Measurements from ENCODE around the gene USP32. TPM values are rescaled to one million over a fixed set of nuclear protein-coding genes. Genes with fewer than 3 reads are reported as not detected.

The USP32 gene
- total RNA-seq, 3 donors from 2014 or later (not counting 1 experiment from before 2014, with no cell fraction given), result 41.3 to 68.5 (median 41.7) TPM

DNA sequence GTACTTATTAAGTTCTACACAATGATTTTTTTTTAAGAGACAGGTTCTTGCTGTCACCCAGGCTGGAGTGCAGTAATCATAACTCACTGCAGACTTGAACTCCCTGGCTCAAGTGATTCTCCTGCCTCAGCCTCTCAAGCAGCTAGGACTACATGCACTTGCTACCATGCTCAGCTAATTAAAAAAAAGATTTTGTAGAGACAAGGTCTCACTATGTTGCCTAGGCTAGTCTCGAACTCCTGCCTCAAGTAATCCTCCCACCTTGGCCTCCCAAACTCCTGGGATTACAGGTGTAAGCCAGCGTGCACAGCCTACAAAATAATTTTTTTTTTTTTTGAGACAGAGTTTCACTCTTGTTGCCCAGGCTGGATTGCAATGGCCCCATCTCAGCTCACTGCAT lies 22.2 kb downstream of the USP32 start:
- intact Hi-C loops (cut with micrococcal nuclease), result no loop called here
- H3K4me1 Mint-ChIP-seq, result peaks cover 8 to 22% of the 10 kb centered on the region in 2 donors

DNA sequence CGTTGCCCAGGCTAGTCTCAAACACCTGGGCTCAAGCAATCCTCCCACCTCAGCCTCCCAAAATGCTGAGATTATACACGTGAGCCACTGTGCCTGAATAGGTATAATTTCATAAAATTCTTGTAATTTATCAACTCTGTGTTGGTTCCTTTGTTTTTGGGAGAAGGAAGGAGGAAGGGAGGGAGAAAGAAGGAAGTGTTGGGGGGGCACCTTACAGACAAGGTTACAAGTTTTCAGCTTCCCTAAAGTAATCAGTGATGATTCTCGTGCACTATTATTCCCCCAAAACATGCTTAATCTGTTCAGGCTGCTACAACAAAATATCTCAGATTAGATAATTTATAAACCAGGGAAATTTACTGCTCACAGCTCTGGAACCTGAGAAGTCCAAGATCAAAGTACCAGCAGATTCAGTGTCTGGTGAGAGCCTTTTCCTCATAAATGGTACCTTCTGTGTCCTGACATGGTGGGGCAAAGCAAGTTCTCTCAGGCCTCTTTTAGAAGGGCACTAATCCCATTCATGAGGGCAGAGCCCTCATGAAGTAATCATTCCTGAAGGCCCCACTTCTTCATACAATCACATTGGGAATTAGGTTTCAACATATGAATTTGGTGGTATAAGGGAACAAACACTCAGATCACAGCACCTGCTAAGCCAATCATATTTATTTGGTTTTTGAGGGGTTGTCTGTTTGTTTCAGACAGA lies 28.1 kb downstream of the USP32 start:
- DNase-seq, result no peak

More for the DNA sequence above, 22.2 kb downstream of the USP32 start:
- Histone ChIP-seq H3K36me3 (ENCODE audit: control insufficient read depth, insufficient read depth, low read length) (no peaks in the 10 kb centered on the region), H3K27me3 (ENCODE audit: control insufficient read depth, insufficient read depth, low read length) (no peaks in the 10 kb centered on the region), H3K27ac (ENCODE audit: low read length) (no peak overlapping the region), H3K9me3 (ENCODE audit: control insufficient read depth, insufficient read depth, low read length) (no peaks in the 10 kb centered on the region), H3K4me1 (ENCODE audit: control insufficient read depth, insufficient read depth, low read length) (peaks cover 6% of the 10 kb centered on the region), H3K4me3 (ENCODE audit: low read length) (no peak overlapping the region)
- 94% methylated on average over 2 of the region's 2 CpGs for WGBS (ENCODE audit: insufficient coverage)
- Mint-ChIP-seq H3K4me3 (no peak overlapping the region), H3K9me3 (no peaks in the 10 kb centered on the region), H3K27ac (no peak overlapping the region), H3K27me3 (ENCODE audit: low read depth in 2 of 2) (no peaks in the 10 kb centered on the region), H3K36me3 (no peaks in the 10 kb centered on the region)
- ATAC-seq (no peak), DNase-seq (no peak)
- TF ChIP-seq, protein P1, sequence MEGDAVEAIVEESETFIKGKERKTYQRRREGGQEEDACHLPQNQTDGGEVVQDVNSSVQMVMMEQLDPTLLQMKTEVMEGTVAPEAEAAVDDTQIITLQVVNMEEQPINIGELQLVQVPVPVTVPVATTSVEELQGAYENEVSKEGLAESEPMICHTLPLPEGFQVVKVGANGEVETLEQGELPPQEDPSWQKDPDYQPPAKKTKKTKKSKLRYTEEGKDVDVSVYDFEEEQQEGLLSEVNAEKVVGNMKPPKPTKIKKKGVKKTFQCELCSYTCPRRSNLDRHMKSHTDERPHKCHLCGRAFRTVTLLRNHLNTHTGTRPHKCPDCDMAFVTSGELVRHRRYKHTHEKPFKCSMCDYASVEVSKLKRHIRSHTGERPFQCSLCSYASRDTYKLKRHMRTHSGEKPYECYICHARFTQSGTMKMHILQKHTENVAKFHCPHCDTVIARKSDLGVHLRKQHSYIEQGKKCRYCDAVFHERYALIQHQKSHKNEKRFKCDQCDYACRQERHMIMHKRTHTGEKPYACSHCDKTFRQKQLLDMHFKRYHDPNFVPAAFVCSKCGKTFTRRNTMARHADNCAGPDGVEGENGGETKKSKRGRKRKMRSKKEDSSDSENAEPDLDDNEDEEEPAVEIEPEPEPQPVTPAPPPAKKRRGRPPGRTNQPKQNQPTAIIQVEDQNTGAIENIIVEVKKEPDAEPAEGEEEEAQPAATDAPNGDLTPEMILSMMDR (IDR thresholded peaks at IDR 0.05), result no peak

DNA sequence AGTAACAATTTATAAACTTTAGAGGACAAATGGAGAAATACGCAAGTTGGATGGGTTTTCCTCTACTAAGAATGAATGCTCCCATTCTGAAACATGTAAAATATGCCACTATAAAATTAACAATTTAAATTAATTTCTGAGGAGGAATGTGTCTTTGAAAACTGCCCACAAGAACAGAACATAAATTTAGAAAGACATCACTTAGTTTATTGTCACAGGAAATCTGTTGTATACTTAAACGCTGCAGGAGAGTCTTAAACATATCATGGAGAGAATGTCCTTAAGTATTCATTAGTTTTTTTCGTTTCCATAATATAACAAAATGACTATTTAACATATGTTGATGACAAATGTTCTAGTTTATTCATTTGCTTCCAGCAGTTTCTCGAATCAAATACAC lies 29.6 kb downstream of the USP32 start:
- 100% methylated on average over 1 of the region's 4 CpGs for WGBS (ENCODE audit: insufficient coverage)
- H3K36me3 Mint-ChIP-seq, result no peaks in the 10 kb centered on the region
- no peak overlapping the region for H3K27ac Mint-ChIP-seq
- no peaks in the 10 kb centered on the region for H3K27me3 ChIP-seq (ENCODE audit: control insufficient read depth, insufficient read depth, low read length)
- H3K4me3 ChIP-seq (ENCODE audit: low read length), result no peak overlapping the region
- intact Hi-C loops (cut with micrococcal nuclease), result no loop called here
- no peaks in the 10 kb centered on the region for H3K4me1 ChIP-seq (ENCODE audit: control insufficient read depth, insufficient read depth, low read length)
- H3K27ac ChIP-seq (ENCODE audit: low read length), result no peak overlapping the region
- no peaks in the 10 kb centered on the region for H3K36me3 ChIP-seq (ENCODE audit: control insufficient read depth, insufficient read depth, low read length)
- H3K4me3 Mint-ChIP-seq, result no peak overlapping the region
- DNase-seq (no peak), ATAC-seq (no peak)
- TF ChIP-seq, protein P1 (IDR thresholded peaks at IDR 0.05), result no peak
- H3K9me3 ChIP-seq (ENCODE audit: control insufficient read depth, insufficient read depth, low read length), result no peaks in the 10 kb centered on the region
- H3K9me3 Mint-ChIP-seq, result no peaks in the 10 kb centered on the region
- H3K4me1 Mint-ChIP-seq, result peaks cover 14 to 17% of the 10 kb centered on the region in 2 donors
- no peaks in the 10 kb centered on the region for H3K27me3 Mint-ChIP-seq (ENCODE audit: low read depth in 2 of 2)

More for the DNA sequence above, 28.1 kb downstream of the USP32 start:
- no peak for ATAC-seq
- H3K27ac Mint-ChIP-seq, result no peak overlapping the region
- no peaks in the 10 kb centered on the region for H3K9me3 Mint-ChIP-seq
- WGBS (ENCODE audit: insufficient coverage), result 90% methylated on average over 1 of the region's 3 CpGs
- intact Hi-C loops (cut with micrococcal nuclease), result no loop called here
- no peaks in the 10 kb centered on the region for H3K27me3 Mint-ChIP-seq (ENCODE audit: low read depth in 2 of 2)
- Histone ChIP-seq H3K4me3 (ENCODE audit: low read length) (no peak overlapping the region), H3K27ac (ENCODE audit: low read length) (no peak overlapping the region), H3K4me1 (ENCODE audit: control insufficient read depth, insufficient read depth, low read length) (no peaks in the 10 kb centered on the region), H3K36me3 (ENCODE audit: control insufficient read depth, insufficient read depth, low read length) (no peaks in the 10 kb centered on the region), H3K9me3 (ENCODE audit: control insufficient read depth, insufficient read depth, low read length) (no peaks in the 10 kb centered on the region), H3K27me3 (ENCODE audit: control insufficient read depth, insufficient read depth, low read length) (no peaks in the 10 kb centered on the region)
- H3K4me1 Mint-ChIP-seq, result peaks cover 14 to 16% of the 10 kb centered on the region in 2 donors
- H3K4me3 Mint-ChIP-seq, result no peak overlapping the region
- TF ChIP-seq, protein P1 (IDR thresholded peaks at IDR 0.05), result no peak
- H3K36me3 Mint-ChIP-seq, result no peaks in the 10 kb centered on the region

DNA sequence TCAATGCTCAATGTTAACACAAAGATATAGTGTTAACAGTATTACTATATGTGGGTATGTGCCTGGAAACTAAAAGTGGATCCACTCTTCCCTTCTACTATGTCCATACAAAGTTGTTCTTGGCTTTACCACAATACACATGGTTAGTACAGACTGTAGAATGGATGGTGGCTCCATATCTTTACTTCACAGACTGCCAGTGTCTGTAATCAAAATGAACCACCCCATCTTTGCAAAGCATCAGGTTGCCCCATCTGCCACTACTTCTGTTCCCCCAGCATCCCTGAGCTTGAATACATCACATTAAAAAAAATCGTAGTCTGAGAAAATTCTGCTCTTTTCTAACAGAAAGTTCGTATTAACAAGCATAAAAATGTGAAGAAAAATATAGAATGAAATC lies 30.0 kb downstream of the USP32 start:
- 100% methylated on average over 1 of the region's 2 CpGs for WGBS (ENCODE audit: insufficient coverage)

More for the DNA sequence above, 30.0 kb downstream of the USP32 start:
- H3K36me3 Mint-ChIP-seq, result no peaks in the 10 kb centered on the region
- Histone ChIP-seq H3K36me3 (ENCODE audit: control insufficient read depth, insufficient read depth, low read length) (no peaks in the 10 kb centered on the region), H3K27me3 (ENCODE audit: control insufficient read depth, insufficient read depth, low read length) (no peaks in the 10 kb centered on the region), H3K27ac (ENCODE audit: low read length) (no peak overlapping the region), H3K4me1 (ENCODE audit: control insufficient read depth, insufficient read depth, low read length) (no peaks in the 10 kb centered on the region), H3K9me3 (ENCODE audit: control insufficient read depth, insufficient read depth, low read length) (no peaks in the 10 kb centered on the region), H3K4me3 (ENCODE audit: low read length) (no peak overlapping the region)
- no peak overlapping the region for H3K27ac Mint-ChIP-seq
- TF ChIP-seq, protein P1 (IDR thresholded peaks at IDR 0.05), result no peak
- H3K4me1 Mint-ChIP-seq, result peaks cover 16% of the 10 kb centered on the region in 2 donors
- intact Hi-C loops (cut with micrococcal nuclease), result no loop called here
- no peak for DNase-seq
- no peak for ATAC-seq
- H3K27me3 Mint-ChIP-seq (ENCODE audit: low read depth in 2 of 2), result no peaks in the 10 kb centered on the region
- no peaks in the 10 kb centered on the region for H3K9me3 Mint-ChIP-seq
- no peak overlapping the region for H3K4me3 Mint-ChIP-seq
